Large intestine (tissue), 3 donors: ENCODE results near the gene CDCA7. TPM values are rescaled to one million over a fixed set of nuclear protein-coding genes. Genes with fewer than 3 reads are reported as not detected.

ENCODE experiments used
- DNase-seq, 2 donors: peaks; one replicate each; pipeline versions ENCODE4 v3.0.0 to v3.0.0-alpha.2; 2013
- H3K27ac ChIP-seq: one replicate; pipeline ENCODE4 v1.5.1; 2013; ENCODE audit warnings: low read length
- H3K27me3 ChIP-seq: 2 replicates; pipeline ENCODE4 v1.6.1; 2013; ENCODE audit warnings: low read length; ENCODE audit not compliant: control insufficient read depth, insufficient read depth
- H3K36me3 ChIP-seq: 2 replicates; pipeline ENCODE4 v1.6.1; 2013; ENCODE audit warnings: low read length; ENCODE audit not compliant: control insufficient read depth, insufficient read depth
- H3K4me1 ChIP-seq: one replicate; pipeline ENCODE4 v1.6.1; 2013; ENCODE audit warnings: low read length; ENCODE audit not compliant: control insufficient read depth, insufficient read depth
- H3K4me3 ChIP-seq: one replicate; pipeline ENCODE4 v1.5.1; 2013; ENCODE audit warnings: low read length
- H3K9me3 ChIP-seq: one replicate; pipeline ENCODE4 v1.6.1; 2013; ENCODE audit warnings: mild to moderate bottlenecking, low read depth, low read length, moderate library complexity; ENCODE audit not compliant: control insufficient read depth
- WGBS: methylation state at CpG from one replicate; pipeline ENCODE4 v1.1.5; 2013; ENCODE audit warnings: low lambda C conversion rate; ENCODE audit not compliant: insufficient coverage; 5-methylcytosine and 5-hydroxymethylcytosine counted together
- polyA plus RNA-seq: library from polyadenylated mRNA; unstranded; fragments of 120-200 nt; gene quantifications from one replicate; pipeline ENCODE4 v1.2.1, GENCODE V29; 2013

CDCA7 gene
- polyA plus RNA-seq, 1 donor, result 75.9 TPM

- no CpG with 5 or more reads among the region's 5 CpGs for WGBS
- no peaks in the 10 kb centered on the region for H3K36me3 ChIP-seq
These were observed 32.4 kb downstream of the CDCA7 start for GRCh38 chr2:173387079-173387478.

GRCh38 chr2:173387660-173388059 lies 33.0 kb downstream of the CDCA7 start:
- no CpG with 5 or more reads among the region's 3 CpGs for WGBS
- Histone ChIP-seq H3K27me3 (no peaks in the 10 kb centered on the region), H3K4me3 (no peak overlapping the region), H3K36me3 (no peaks in the 10 kb centered on the region), H3K4me1 (no peaks in the 10 kb centered on the region), H3K27ac (no peak overlapping the region), H3K9me3 (no peaks in the 10 kb centered on the region)
- DNase-seq, result no peak

More at GRCh38 chr2:173387079-173387478, 32.4 kb downstream of the CDCA7 start:
- H3K27me3 ChIP-seq, result no peaks in the 10 kb centered on the region
- H3K9me3 ChIP-seq, result no peaks in the 10 kb centered on the region
- no peak for DNase-seq
- H3K4me3 ChIP-seq, result no peak overlapping the region
- no peaks in the 10 kb centered on the region for H3K4me1 ChIP-seq
- H3K27ac ChIP-seq, result no peak overlapping the region

- Histone ChIP-seq H3K4me1 (no peaks in the 10 kb centered on the region), H3K27ac (no peak overlapping the region), H3K27me3 (no peaks in the 10 kb centered on the region), H3K4me3 (no peak overlapping the region), H3K9me3 (no peaks in the 10 kb centered on the region), H3K36me3 (no peaks in the 10 kb centered on the region)
- DNase-seq, result no peak
- WGBS, result no CpG with 5 or more reads among the region's 2 CpGs
These were observed 34.1 kb downstream of the CDCA7 start for GRCh38 chr2:173388795-173389194.

- Histone ChIP-seq H3K27ac (no peak overlapping the region), H3K4me3 (no peak overlapping the region), H3K36me3 (no peaks in the 10 kb centered on the region), H3K4me1 (no peaks in the 10 kb centered on the region), H3K9me3 (no peaks in the 10 kb centered on the region), H3K27me3 (no peaks in the 10 kb centered on the region)
- WGBS, result no CpG with 5 or more reads among the region's 5 CpGs
- DNase-seq, result no peak
These were observed 35.4 kb downstream of the CDCA7 start for GRCh38 chr2:173390036-173390435.

- no peak for DNase-seq
- WGBS, result 86% methylated on average over 4 of the region's 5 CpGs
- Histone ChIP-seq H3K9me3 (no peaks in the 10 kb centered on the region), H3K36me3 (no peaks in the 10 kb centered on the region), H3K4me1 (no peaks in the 10 kb centered on the region), H3K4me3 (no peak overlapping the region), H3K27ac (no peak overlapping the region), H3K27me3 (no peaks in the 10 kb centered on the region)
These were observed 38.1 kb downstream of the CDCA7 start for GRCh38 chr2:173392731-173393130.

- H3K36me3 ChIP-seq, result no peaks in the 10 kb centered on the region
- no peak for DNase-seq
- no peaks in the 10 kb centered on the region for H3K9me3 ChIP-seq
- 83% methylated on average over 1 of the region's 1 CpG for WGBS
- no peaks in the 10 kb centered on the region for H3K27me3 ChIP-seq
- H3K27ac ChIP-seq, result no peak overlapping the region
- no peak overlapping the region for H3K4me3 ChIP-seq
- no peaks in the 10 kb centered on the region for H3K4me1 ChIP-seq
These were observed 38.5 kb downstream of the CDCA7 start for GRCh38 chr2:173393186-173393585.

GRCh38 chr2:173393636-173394035 lies 39.0 kb downstream of the CDCA7 start:
- DNase-seq, result no peak
- WGBS, result 100% methylated on average over 1 of the region's 1 CpG
- Histone ChIP-seq H3K4me1 (no peaks in the 10 kb centered on the region), H3K9me3 (no peaks in the 10 kb centered on the region), H3K27ac (no peak overlapping the region), H3K27me3 (no peaks in the 10 kb centered on the region), H3K36me3 (no peaks in the 10 kb centered on the region), H3K4me3 (no peak overlapping the region)

- H3K27ac ChIP-seq, result no peak overlapping the region
- 14% methylated on average over 1 of the region's 8 CpGs for WGBS
- H3K27me3 ChIP-seq, result no peaks in the 10 kb centered on the region
These were observed 39.7 kb downstream of the CDCA7 start for GRCh38 chr2:173394091-173394974.

GRCh38 chr2:173395567-173396351 lies 41.1 kb downstream of the CDCA7 start:
- H3K4me3 ChIP-seq, result no peak overlapping the region
- H3K27ac ChIP-seq, result no peak overlapping the region
- DNase-seq, result no peak
- H3K9me3 ChIP-seq, result no peaks in the 10 kb centered on the region
- no peaks in the 10 kb centered on the region for H3K4me1 ChIP-seq
- H3K27me3 ChIP-seq, result peaks cover 6% of the 10 kb centered on the region
- H3K36me3 ChIP-seq, result no peaks in the 10 kb centered on the region
- 92% methylated on average over 6 of the region's 16 CpGs for WGBS

More at GRCh38 chr2:173394091-173394974, 39.7 kb downstream of the CDCA7 start:
- H3K4me1 ChIP-seq, result no peaks in the 10 kb centered on the region
- no peaks in the 10 kb centered on the region for H3K9me3 ChIP-seq
- no peaks in the 10 kb centered on the region for H3K36me3 ChIP-seq
- H3K4me3 ChIP-seq, result no peak overlapping the region
- DNase-seq, result no peak

GRCh38 chr2:173397539-173397938 lies 42.9 kb downstream of the CDCA7 start:
- H3K4me3 ChIP-seq, result no peak overlapping the region
- no peak overlapping the region for H3K27ac ChIP-seq
- DNase-seq, result no peak
- no peaks in the 10 kb centered on the region for H3K9me3 ChIP-seq
- H3K4me1 ChIP-seq, result no peaks in the 10 kb centered on the region
- H3K36me3 ChIP-seq, result no peaks in the 10 kb centered on the region
- 92% methylated on average over 2 of the region's 4 CpGs for WGBS
- H3K27me3 ChIP-seq, result peaks cover 14% of the 10 kb centered on the region
